A673 (cell line): ENCODE data around the gene ZNF431. TPM values are rescaled to one million over a fixed set of nuclear protein-coding genes. Genes with fewer than 3 reads are reported as not detected.

Experiments
- BruUV-seq: library from RNA; stranded (reverse); fragments of 400-500 nt; replicated peaks from 2 replicates; lab custom pipeline; 2021; lab: Mats Ljungman, UMichigan
- CTCF ChIA-PET: fragments of 300-600 bp; sonication (Branson Sonifier 250); formaldehyde crosslinking; loops from one replicate; lab custom pipeline; 2022; ENCODE audit warnings: antibody characterized with exemption; lab: Charles Lee
- POLR2A ChIA-PET: fragments of 300-600 bp; sonication (Branson Sonifier 250); formaldehyde crosslinking; loops from one replicate; lab custom pipeline; 2022; ENCODE audit warnings: antibody characterized with exemption; ENCODE audit not compliant: low non-redundant PET; lab: Charles Lee
- DNase-seq: peaks from one replicate; pipeline ENCODE4 v3.0.0-alpha.2; 2015; ENCODE audit warnings: low spot score
- H3K27ac ChIP-seq: fragments of 200-600 bp; sonication (generic); 2 replicates; pipeline ENCODE4 v1.5.1; 2016; ENCODE audit warnings: mixed run types, low read depth, mild to moderate bottlenecking, mixed read lengths, antibody characterized with exemption, low read length; ENCODE audit not compliant: poor library complexity, severe bottlenecking
- H3K27me3 ChIP-seq: fragments of 200-600 bp; sonication (generic); replicated peaks from 2 replicates; pipeline ENCODE4 v1.6.1; 2017; ENCODE audit warnings: mixed run types, low read depth, mild to moderate bottlenecking, mixed read lengths, antibody characterized with exemption, low read length; ENCODE audit not compliant: insufficient read depth, poor library complexity
- H3K36me3 ChIP-seq: fragments of 200-600 bp; sonication (generic); 2 replicates; pipeline ENCODE4 v1.6.1; 2016; ENCODE audit warnings: mixed run types, mild to moderate bottlenecking, mixed read lengths, antibody characterized with exemption, low read length; ENCODE audit not compliant: insufficient read depth, poor library complexity, severe bottlenecking
- H3K4me1 ChIP-seq: fragments of 200-600 bp; sonication (generic); 2 replicates; pipeline ENCODE4 v1.6.1; 2017; ENCODE audit warnings: mixed run types, mild to moderate bottlenecking, mixed read lengths, antibody characterized with exemption, low read length; ENCODE audit not compliant: insufficient read depth, poor library complexity, severe bottlenecking
- H3K4me3 ChIP-seq: fragments of 200-600 bp; sonication (generic); 2 replicates; pipeline ENCODE4 v1.5.1; 2016; ENCODE audit warnings: low read depth, mixed run types, mild to moderate bottlenecking, mixed read lengths, low read length; ENCODE audit not compliant: poor library complexity, severe bottlenecking
- H3K9me3 ChIP-seq: fragments of 200-600 bp; sonication (generic); 2 replicates; pipeline ENCODE4 v1.6.1; 2016; ENCODE audit warnings: mixed run types, low read depth, mild to moderate bottlenecking, mixed read lengths, antibody characterized with exemption, low read length; ENCODE audit not compliant: poor library complexity, severe bottlenecking
- EZH2 ChIP-seq: fragments of 200-600 bp; sonication (generic); IDR thresholded peaks from 2 replicates; pipeline ENCODE4 v1.6.1; 2017; ENCODE audit warnings: borderline replicate concordance, low read depth, mild to moderate bottlenecking, mixed read lengths, antibody characterized with exemption, low read length; ENCODE audit not compliant: poor library complexity, severe bottlenecking
- intact Hi-C: fragments of 100-400 bp; cut with micrococcal nuclease; formaldehyde crosslinking; loops from one replicate; pipeline ENCODE4 v1.10.0; 2022; ENCODE audit not compliant: unreplicated experiment
- total RNA-seq: library from RNA; stranded (reverse); gene quantifications from 2 replicates; pipeline ENCODE4 v1.2.3, GENCODE V29; 2021
- TF ChIP-seq, protein P1 (sequence below): fragments of 300-800, 200-600 bp; sonication (generic); conservative IDR thresholded peaks from 2 replicates; pipeline ENCODE4 v1.5.1; 2017; ENCODE audit warnings: low read depth, mild to moderate bottlenecking, antibody characterized with exemption, low read length, moderate library complexity, mixed read lengths

Gene ZNF431
- total RNA-seq, 1 experiment from 2014 or later: 16.6 TPM

DNA sequence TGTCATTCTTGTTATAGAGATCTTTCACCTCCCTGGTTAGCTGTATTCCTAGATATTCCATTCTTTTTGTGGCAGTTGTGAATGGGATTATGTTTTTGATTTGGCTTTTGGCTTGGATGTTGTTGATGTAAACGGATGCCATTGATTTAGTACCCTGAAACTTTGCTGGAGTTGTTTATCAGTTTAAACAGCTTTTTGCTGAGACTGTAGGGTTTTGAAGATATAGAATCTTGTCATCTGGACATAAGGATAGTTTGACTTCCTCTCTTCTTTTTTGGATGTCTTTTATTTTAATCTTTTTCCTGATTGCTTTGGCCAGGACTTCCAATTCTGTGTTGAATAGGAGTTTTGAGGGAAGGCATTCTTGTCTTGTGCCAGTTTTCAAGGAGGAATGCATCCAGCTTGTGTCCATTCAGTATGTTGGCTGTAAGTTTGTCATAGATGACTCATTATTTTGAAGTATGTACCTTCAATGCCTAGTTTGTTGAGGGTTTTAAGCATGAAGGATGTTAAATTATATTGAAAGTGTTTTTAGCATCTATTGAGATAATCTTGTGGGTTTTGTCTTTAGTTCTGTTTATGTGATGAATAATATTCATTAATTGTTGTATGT is 16.8 kb downstream of the ZNF431 start:
- TF ChIP-seq, protein P1, sequence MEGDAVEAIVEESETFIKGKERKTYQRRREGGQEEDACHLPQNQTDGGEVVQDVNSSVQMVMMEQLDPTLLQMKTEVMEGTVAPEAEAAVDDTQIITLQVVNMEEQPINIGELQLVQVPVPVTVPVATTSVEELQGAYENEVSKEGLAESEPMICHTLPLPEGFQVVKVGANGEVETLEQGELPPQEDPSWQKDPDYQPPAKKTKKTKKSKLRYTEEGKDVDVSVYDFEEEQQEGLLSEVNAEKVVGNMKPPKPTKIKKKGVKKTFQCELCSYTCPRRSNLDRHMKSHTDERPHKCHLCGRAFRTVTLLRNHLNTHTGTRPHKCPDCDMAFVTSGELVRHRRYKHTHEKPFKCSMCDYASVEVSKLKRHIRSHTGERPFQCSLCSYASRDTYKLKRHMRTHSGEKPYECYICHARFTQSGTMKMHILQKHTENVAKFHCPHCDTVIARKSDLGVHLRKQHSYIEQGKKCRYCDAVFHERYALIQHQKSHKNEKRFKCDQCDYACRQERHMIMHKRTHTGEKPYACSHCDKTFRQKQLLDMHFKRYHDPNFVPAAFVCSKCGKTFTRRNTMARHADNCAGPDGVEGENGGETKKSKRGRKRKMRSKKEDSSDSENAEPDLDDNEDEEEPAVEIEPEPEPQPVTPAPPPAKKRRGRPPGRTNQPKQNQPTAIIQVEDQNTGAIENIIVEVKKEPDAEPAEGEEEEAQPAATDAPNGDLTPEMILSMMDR: no peak
- no peak for TF ChIP-seq EZH2
- no peaks in the 10 kb centered on the region for H3K36me3 ChIP-seq
- ChIA-PET CTCF (no interaction called here), POLR2A (no interaction called here)
- H3K4me3 ChIP-seq: no peak overlapping the region
- H3K27me3 ChIP-seq: no peaks in the 10 kb centered on the region
- BruUV-seq: no TSS peak
- no peak for DNase-seq
- H3K27ac ChIP-seq: no peak overlapping the region
- intact Hi-C loops: no loop called here
- H3K9me3 ChIP-seq: peaks cover 4% of the 10 kb centered on the region
- H3K4me1 ChIP-seq: no peaks in the 10 kb centered on the region

DNA sequence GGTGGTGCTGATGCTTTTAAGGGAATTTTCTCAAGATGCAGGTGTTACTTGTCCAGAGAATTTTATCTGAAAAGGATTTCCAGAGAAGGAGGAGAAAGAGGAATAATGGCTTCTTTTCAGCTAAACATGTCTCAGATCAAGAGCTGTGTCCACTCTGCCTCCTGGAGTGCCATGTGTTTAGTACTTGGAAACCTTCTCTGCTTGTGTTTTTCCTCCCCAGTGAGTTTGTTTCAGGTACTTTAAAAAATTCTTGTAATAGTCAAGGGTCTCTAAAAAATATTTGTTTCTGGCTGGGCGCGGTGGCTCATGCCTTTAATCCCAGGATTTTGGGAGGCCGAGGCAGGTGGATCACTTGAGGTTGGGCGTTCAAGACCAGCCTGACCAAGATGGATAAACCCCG is 22.7 kb downstream of the ZNF431 start:
- H3K4me1 ChIP-seq: no peaks in the 10 kb centered on the region
- peaks cover 22% of the 10 kb centered on the region for H3K36me3 ChIP-seq
- H3K4me3 ChIP-seq: no peak overlapping the region
- CTCF ChIA-PET: interaction anchor here (0.6 kb wide), 1 partner anchor 116 kb away, joined by 6 read pairs; no protein-coding TSS in a partner anchor
- H3K9me3 ChIP-seq: no peaks in the 10 kb centered on the region
- H3K27ac ChIP-seq: no peak overlapping the region
- BruUV-seq: no TSS peak
- POLR2A ChIA-PET: no interaction called here
- no peak for DNase-seq
- TF ChIP-seq, protein P1: no peak
- TF ChIP-seq EZH2: no peak
- intact Hi-C loops: loop anchor here (10.0 kb wide), 1 partner anchor 140 kb away; the partner anchor contains the start of gene ZNF430
- no peaks in the 10 kb centered on the region for H3K27me3 ChIP-seq

DNA sequence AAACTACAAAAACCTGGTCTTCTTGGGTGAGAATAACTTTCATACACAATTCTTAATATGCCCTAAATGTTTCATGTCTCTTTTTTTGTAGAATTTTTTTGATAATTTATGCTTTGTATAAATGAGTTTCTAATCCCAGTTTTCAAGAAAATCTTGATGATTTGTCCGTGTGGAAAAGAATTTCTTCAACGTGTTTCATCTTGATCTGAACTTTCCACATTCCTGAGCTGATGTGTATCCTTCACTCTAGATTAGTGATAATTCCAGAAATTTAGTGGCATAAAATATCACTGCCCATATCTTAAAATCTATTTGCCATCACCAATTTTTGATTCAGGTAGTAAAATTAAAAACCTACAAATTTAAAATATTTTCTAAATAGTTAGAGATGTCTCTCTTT is 24.6 kb downstream of the ZNF431 start:
- ChIA-PET CTCF (no interaction called here), POLR2A (no interaction called here)
- H3K4me1 ChIP-seq: no peaks in the 10 kb centered on the region
- peaks cover 29% of the 10 kb centered on the region for H3K36me3 ChIP-seq
- H3K27ac ChIP-seq: no peak overlapping the region
- no peak for TF ChIP-seq EZH2
- TF ChIP-seq, protein P1: no peak
- BruUV-seq: no TSS peak
- H3K9me3 ChIP-seq: no peaks in the 10 kb centered on the region
- no peak for DNase-seq
- H3K4me3 ChIP-seq: no peak overlapping the region
- no peaks in the 10 kb centered on the region for H3K27me3 ChIP-seq
- intact Hi-C loops: loop anchor here (10.0 kb wide), 1 partner anchor 142 kb away; the partner anchor contains the start of gene ZNF430
